ENCODE measurements around the gene IBTK.

DNA sequence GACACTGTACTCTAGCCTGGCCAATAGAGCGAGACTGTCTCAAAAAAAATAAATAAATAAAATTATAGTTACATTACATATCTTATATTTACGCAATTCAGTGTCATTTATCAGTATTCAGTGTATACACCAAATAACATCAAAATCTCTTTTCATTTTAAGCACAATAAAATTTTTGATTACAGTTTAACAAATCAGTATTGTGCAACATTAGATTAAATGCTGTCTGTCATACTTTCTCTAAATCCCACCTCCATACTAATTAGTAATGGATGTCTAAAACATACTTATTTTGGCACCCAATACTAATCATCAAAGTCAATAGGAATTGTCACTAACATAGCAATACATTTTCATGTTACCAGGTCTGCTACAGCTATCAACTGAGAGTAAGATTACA is 27.4 kb downstream of the IBTK start:
- TF ChIP-seq POLR2A (IDR thresholded peaks at IDR 0.05) (no peak), POLR2AphosphoS5 (IDR thresholded peaks at IDR 0.05) (no peak)
- TF ChIP-seq, protein P1, sequence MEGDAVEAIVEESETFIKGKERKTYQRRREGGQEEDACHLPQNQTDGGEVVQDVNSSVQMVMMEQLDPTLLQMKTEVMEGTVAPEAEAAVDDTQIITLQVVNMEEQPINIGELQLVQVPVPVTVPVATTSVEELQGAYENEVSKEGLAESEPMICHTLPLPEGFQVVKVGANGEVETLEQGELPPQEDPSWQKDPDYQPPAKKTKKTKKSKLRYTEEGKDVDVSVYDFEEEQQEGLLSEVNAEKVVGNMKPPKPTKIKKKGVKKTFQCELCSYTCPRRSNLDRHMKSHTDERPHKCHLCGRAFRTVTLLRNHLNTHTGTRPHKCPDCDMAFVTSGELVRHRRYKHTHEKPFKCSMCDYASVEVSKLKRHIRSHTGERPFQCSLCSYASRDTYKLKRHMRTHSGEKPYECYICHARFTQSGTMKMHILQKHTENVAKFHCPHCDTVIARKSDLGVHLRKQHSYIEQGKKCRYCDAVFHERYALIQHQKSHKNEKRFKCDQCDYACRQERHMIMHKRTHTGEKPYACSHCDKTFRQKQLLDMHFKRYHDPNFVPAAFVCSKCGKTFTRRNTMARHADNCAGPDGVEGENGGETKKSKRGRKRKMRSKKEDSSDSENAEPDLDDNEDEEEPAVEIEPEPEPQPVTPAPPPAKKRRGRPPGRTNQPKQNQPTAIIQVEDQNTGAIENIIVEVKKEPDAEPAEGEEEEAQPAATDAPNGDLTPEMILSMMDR (IDR thresholded peaks at IDR 0.05) = no peak
